H54 (cell line): ENCODE data around the gene MORC1.

ENCODE experiments used
- DNase-seq: peaks from one replicate; pipeline ENCODE4 v3.0.0; 2011; ENCODE audit warnings: low spot score, mixed read lengths; ENCODE audit not compliant: insufficient read length
- FAIRE-seq: peaks from 3 replicates; lab custom pipeline; 2011; peaks lifted over from hg19 to GRCh38; lab: Jason Lieb, UNC
- POLR2A ChIP-seq: IDR thresholded peaks from 2 replicates; pipeline ENCODE4 v1.6.1; 2011; ENCODE audit warnings: low read depth, mild to moderate bottlenecking, low read length

The MORC1 gene

DNA sequence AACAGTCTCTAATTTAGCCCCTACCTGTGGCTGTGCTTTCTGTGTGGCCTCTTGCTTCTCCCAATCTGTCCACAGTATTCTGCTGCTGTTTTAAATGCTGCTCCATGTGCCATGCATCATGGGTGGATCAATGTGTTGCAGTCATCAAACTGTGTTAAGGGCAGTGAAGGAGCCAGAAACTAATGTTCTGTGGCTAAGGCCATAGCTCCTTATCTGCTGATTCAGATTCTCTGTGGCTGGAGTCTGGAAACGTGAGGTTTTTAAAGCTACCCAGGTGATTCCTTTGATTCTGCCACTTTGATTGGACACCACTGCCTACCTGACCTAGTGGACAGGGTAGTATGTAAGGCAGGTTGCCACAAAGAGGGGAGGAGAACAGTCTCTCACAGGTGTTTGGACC is 44.8 kb downstream of the MORC1 start:
- DNase-seq: no peak
- no peak for TF ChIP-seq POLR2A
- FAIRE-seq: no peak

GRCh38 chr3:109072194-109072593 is 45.7 kb downstream of the MORC1 start:
- no peak for TF ChIP-seq POLR2A
- no peak for DNase-seq
- FAIRE-seq: no peak

DNA sequence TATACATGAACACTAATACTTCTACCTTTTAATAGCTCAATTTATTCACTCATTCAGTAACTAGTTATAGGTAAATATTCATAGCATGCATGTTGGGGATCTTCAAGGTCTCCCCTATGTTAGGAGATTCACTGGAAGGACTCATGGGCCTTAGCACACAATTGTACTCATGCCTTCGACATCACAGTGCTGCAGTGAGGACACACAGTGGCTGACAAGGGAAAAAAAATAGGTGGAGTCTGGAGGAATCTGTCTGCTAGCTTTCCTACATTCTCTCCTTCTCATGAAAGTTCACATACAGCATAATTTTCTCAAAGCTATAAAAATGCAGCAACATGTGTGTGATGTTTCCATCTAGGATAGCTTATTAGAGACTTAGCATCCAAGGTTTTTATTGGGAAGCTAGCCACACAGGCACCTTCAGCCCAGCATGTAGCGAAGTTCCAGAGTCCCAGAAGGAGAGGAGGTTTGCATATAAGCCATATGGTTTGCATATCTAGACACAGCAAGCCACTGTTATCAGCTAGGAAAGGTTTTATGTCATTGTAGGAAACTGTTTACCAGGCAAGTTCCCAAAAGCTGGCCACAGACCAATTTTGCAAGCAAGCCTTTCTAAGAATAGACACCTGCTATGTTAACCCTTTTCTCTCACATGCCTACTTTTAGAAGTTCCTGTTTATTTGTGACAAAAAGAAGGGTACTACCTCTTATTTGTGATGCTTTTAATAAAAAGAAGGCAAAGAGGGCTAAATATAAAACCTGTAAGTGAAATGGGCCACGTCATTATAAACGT is 46.4 kb downstream of the MORC1 start:
- no peak for FAIRE-seq
- TF ChIP-seq POLR2A: no peak
- DNase-seq: no peak

DNA sequence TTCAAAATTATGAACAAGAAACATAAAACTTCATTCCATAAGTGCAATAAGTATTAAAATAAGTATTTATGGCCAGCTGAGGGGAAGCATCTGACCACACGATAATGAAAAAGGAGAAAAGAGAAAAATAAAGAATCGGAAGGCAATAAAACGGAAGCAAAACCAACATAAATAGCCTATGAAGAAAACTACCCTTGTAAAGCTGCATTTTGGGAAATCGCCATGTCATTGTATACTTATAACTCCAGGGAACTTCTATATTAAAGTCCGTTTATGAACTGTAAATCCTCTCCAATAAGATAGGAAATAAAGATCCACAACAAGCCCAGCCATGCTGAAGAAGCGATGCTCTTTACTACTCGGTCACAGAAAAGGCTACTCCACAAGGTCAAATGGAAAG is 47.7 kb downstream of the MORC1 start:
- no peak for TF ChIP-seq POLR2A
- FAIRE-seq (no peak), DNase-seq (no peak)

- TF ChIP-seq POLR2A: no peak
- DNase-seq: no peak
- no peak for FAIRE-seq
These were observed 51.1 kb downstream of the MORC1 start for GRCh38 chr3:109066864-109067263.

DNA sequence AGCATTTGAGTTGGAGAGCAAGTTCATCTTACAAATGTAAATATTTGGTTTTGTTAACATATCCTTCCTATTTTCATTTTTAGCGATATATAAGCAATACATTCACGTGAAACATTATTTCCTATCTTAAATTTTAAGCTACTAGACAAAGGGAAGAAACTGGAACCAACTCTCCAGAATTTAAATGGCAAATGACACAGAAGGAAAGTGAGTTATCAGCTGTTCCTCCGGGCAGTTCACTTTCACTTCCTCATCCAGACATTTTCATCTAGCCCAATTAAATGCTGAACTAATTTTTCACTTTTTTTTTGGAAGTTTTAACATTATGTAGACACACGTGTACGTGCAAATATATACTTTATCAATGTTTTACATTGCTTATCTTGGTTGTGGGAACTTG is 58.7 kb downstream of the MORC1 start:
- FAIRE-seq: no peak
- no peak for TF ChIP-seq POLR2A
- DNase-seq: no peak

GRCh38 chr3:109057616-109058015 is 60.3 kb downstream of the MORC1 start:
- DNase-seq: no peak
- no peak for TF ChIP-seq POLR2A
- no peak for FAIRE-seq

GRCh38 chr3:109057056-109057455 is 60.9 kb downstream of the MORC1 start:
- DNase-seq (no peak), FAIRE-seq (no peak)
- TF ChIP-seq POLR2A: no peak

DNA sequence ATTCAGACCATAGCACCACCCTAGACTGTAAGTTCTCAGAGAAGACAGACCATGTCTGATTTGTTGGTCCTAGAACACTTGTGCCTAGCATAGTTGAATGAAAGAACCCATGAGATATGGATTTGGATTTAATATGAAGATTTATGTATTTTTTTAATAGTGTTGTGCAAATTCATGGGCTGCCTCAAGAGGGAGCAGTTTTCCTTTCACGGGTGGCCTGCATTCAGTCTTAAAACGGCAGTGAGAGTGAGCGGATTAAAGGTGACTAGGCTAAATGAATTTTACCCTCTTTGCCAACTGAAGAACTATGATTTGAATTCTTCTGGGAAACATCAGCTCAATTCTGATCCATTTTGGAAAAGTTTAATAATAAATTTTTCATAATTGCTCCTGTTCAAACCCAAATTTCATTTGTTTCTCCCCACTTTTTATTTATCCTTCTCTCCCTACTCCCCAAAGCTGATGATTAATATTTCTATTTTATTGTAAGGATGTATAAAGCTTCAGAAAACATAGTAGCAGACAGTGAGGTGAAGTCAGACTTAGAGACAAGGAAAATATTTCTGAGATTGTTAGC is 67.3 kb downstream of the MORC1 start:
- TF ChIP-seq POLR2A: no peak
- DNase-seq: peak; percentile 12
- FAIRE-seq: no peak

GRCh38 chr3:109047366-109047765 is 70.6 kb downstream of the MORC1 start:
- DNase-seq: no peak
- no peak for FAIRE-seq
- no peak for TF ChIP-seq POLR2A

- no peak for TF ChIP-seq POLR2A
- FAIRE-seq (no peak), DNase-seq (no peak)
These were observed 72.5 kb downstream of the MORC1 start for GRCh38 chr3:109045271-109046040.

GRCh38 chr3:109035082-109035481 is 82.9 kb downstream of the MORC1 start:
- no peak for TF ChIP-seq POLR2A
- DNase-seq (no peak), FAIRE-seq (no peak)

- DNase-seq (no peak), FAIRE-seq (no peak)
- no peak for TF ChIP-seq POLR2A
These were observed 84.8 kb downstream of the MORC1 start for GRCh38 chr3:109033000-109033660.

GRCh38 chr3:109028753-109029152 is 89.2 kb downstream of the MORC1 start:
- no peak for TF ChIP-seq POLR2A
- DNase-seq: no peak
- FAIRE-seq: no peak

- no peak for DNase-seq
- FAIRE-seq: no peak
- no peak for TF ChIP-seq POLR2A
These were observed 91.1 kb downstream of the MORC1 start for GRCh38 chr3:109026821-109027220.
